Naive thymus-derived CD4-positive, alpha-beta T cell (primary cell): ENCODE data around the gene PTK6. TPM values are rescaled to one million over a fixed set of nuclear protein-coding genes. Genes with fewer than 3 reads are reported as not detected.
"Not testable (repeated sequence)": the region's sequence is repeated elsewhere in the genome, so short reads cannot be mapped to it uniquely, and the experiment has no call there.

ENCODE experiments used
- ATAC-seq: fragments of 150-1000 bp; cut with Tn5 transposase; 2 replicates; pipeline ENCODE4 v1.10.0; 2021; ENCODE audit warnings: mild to moderate bottlenecking, moderate library complexity
- CTCF ChIA-PET: fragments of 350-600 bp; sonication (Branson Sonifier 250); formaldehyde crosslinking; loops from one replicate; lab custom pipeline; 2021; ENCODE audit warnings: antibody characterized with exemption; lab: Charles Lee
- POLR2A ChIA-PET: fragments of 350-600 bp; sonication (Branson Sonifier 250); formaldehyde crosslinking; loops from one replicate; lab custom pipeline; 2021; ENCODE audit warnings: antibody characterized with exemption, inconsistent platforms; lab: Charles Lee
- DNase-seq, 9 donors: peaks; one replicate each; pipeline versions ENCODE4 v3.0.0 to v3.0.0-alpha.2; 2020 to 2022; ENCODE audit warnings: mixed read lengths in 1 of 9
- H3K27ac ChIP-seq: one replicate; pipeline ENCODE4 v1.7.0; 2013; ENCODE audit warnings: mild to moderate bottlenecking, low read depth, low read length, moderate library complexity
- H3K27me3 ChIP-seq, 2 donors: one replicate each; pipeline ENCODE4 v1.7.0; 2013; ENCODE audit warnings: low read length in 2 of 2, mild to moderate bottlenecking in 2 of 2, moderate library complexity in 2 of 2; ENCODE audit not compliant: control insufficient read depth in 2 of 2, insufficient read depth in 2 of 2
- H3K36me3 ChIP-seq, 3 experiments: 1 replicate in 2 of 3; 2 replicates in 1 of 3; pipeline ENCODE4 v1.7.0; 2013; ENCODE audit warnings: low read length in 3 of 3, mild to moderate bottlenecking in 3 of 3, moderate library complexity in 1 of 3; ENCODE audit not compliant: insufficient read depth in 3 of 3, control insufficient read depth in 2 of 3
- H3K4me1 ChIP-seq, 2 donors: one replicate each; pipeline ENCODE4 v1.7.0; 2013; ENCODE audit warnings: low read length in 2 of 2, mild to moderate bottlenecking in 2 of 2, moderate library complexity in 1 of 2; ENCODE audit not compliant: control insufficient read depth in 2 of 2, insufficient read depth in 2 of 2
- H3K4me3 ChIP-seq: 2 replicates; pipeline ENCODE4 v1.7.0; 2013; ENCODE audit warnings: mild to moderate bottlenecking, low read length
- H3K9me3 ChIP-seq, 3 experiments: 1 replicate in 2 of 3; 2 replicates in 1 of 3; pipeline ENCODE4 v1.7.0; 2013; ENCODE audit warnings: low read length in 3 of 3; ENCODE audit not compliant: control insufficient read depth in 2 of 3
- H3K27ac Mint-ChIP-seq, 9 donors: one replicate each; pipeline ENCODE4 v1.8.0; 2020 to 2022; ENCODE audit warnings: mixed read lengths in 9 of 9, mild to moderate bottlenecking in 8 of 9, moderate library complexity in 5 of 9, inconsistent platforms in 2 of 9
- H3K27me3 Mint-ChIP-seq, 5 donors: one replicate each; pipeline ENCODE4 v1.8.0; 2021 to 2022; ENCODE audit warnings: mixed read lengths in 5 of 5, mild to moderate bottlenecking in 1 of 5
- H3K36me3 Mint-ChIP-seq, 5 donors: one replicate each; pipeline ENCODE4 v1.8.0; 2020 to 2022; ENCODE audit warnings: mixed read lengths in 5 of 5, mild to moderate bottlenecking in 3 of 5, inconsistent platforms in 1 of 5
- H3K4me1 Mint-ChIP-seq, 7 donors: one replicate each; pipeline ENCODE4 v1.8.0; 2020 to 2022; ENCODE audit warnings: mixed read lengths in 7 of 7, mild to moderate bottlenecking in 3 of 7, inconsistent platforms in 1 of 7
- H3K4me3 Mint-ChIP-seq, 10 donors: one replicate each; pipeline ENCODE4 v1.8.0; 2020 to 2022; ENCODE audit warnings: mild to moderate bottlenecking in 10 of 10, mixed read lengths in 10 of 10, moderate library complexity in 6 of 10, inconsistent platforms in 2 of 10
- H3K9me3 Mint-ChIP-seq, 11 donors: one replicate each; pipeline ENCODE4 v1.8.0; 2020 to 2022; ENCODE audit warnings: mixed read lengths in 11 of 11, mild to moderate bottlenecking in 4 of 11, inconsistent platforms in 1 of 11, moderate library complexity in 1 of 11
- intact Hi-C, 2 donors: fragments of 100-400 bp; cut with micrococcal nuclease; formaldehyde crosslinking; loops; one replicate each; pipeline ENCODE4 v1.15.1; 2023
- polyA plus RNA-seq, 2 donors: library from polyadenylated mRNA; unstranded; fragments of 300-500 nt; fragmentation: Illumina TruSeq; gene quantifications; one replicate each; pipeline ENCODE4 v1.2.3, GENCODE V29; 2021
- total RNA-seq, 6 experiments: library from RNA in 5 of 6; stranded (reverse) in 5 of 6; gene quantifications; 1 replicate in 5 of 6; 2 replicates in 1 of 6; pipeline ENCODE4 v1.2.3 and lab custom pipeline; 2021 to 2026

The PTK6 gene
- total and polyA plus RNA-seq, 7 experiments from 2014 or later = 0.07 to 0.96 (median 0.40) TPM; not detected in 1

DNA sequence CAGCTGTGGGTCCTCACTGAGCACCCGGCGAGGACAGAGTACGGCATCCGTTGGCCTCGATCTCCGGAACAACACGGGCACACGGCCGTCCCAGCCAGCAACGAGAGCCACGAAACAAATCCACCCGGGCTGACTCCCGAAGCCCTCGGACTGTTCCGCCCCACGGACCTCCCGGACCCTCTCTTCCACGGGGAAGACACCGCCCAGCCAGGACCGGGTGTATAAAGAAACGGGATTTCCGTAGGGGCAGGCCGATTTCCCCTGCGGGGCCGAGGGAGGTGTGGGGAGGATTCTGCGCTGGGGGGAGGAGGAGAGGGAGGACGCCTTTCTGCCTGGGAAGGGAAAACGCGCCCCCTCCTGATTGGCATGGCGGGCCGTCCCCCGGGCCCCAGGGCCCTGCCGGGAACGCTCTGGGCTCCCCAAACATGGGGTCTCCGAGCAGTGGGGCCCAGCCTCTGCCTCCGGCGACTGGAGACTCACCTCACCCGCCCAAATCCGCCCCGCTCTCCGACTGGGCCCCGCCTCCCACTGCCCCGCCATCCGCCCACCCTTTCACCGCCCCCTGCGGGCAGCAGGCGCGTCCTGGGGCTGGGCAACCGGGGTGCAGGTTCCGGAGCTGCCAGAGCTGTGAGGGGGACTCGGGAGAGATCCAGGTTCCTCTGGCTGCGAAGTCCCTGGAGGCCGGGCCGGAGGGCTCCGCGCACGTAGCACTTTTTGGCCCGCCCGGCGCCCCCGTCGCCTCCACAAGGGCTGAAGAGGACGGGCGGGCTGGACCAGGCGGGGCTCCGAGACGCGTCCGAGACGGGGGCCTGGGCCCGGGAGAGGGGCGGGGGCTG is 17.3 kb downstream of the PTK6 start:
- intact Hi-C loops = loop anchor here (1.0 to 5.0 kb wide), 12 partner anchors 17 to 723 kb away; partner anchors contain the start of genes GMEB2 (in 1 of the 2), MRGBP (in 1 of the 2), PTK6 (in 1 of the 2) and RGS19 (in 1 of the 2)
- POLR2A ChIA-PET = interaction anchor here (1.2 to 5.5 kb wide), 11 partner anchors 10 to 460 kb away, joined by 3 to 89 read pairs (median 9); partner anchors contain the start of genes ARFRP1, GMEB2, PTK6 and SAMD10
- H3K36me3 Mint-ChIP-seq = peaks cover 0 to 25% (median 9%) of the 10 kb centered on the region in 5 donors
- Histone ChIP-seq H3K27me3 (no peaks in the 10 kb centered on the region), H3K27ac (peak overlapping the region; percentile 88), H3K36me3 (peaks cover 0 to 18% (median 8%) of the 10 kb centered on the region in 3 experiments), H3K4me3 (peak overlapping the region; percentile 64), H3K9me3 (peaks cover 0 to 9% (median 0%) of the 10 kb centered on the region in 3 experiments), H3K4me1 (peaks cover 11 to 14% of the 10 kb centered on the region in 2 donors)
- peaks cover 0 to 13% (median 0%) of the 10 kb centered on the region in 5 donors for H3K27me3 Mint-ChIP-seq
- CTCF ChIA-PET = interaction anchor here (1.2 kb wide), 1 partner anchor 24 kb away, joined by 3 read pairs; no protein-coding TSS in a partner anchor
- peak in 4 of 9 donors; percentile 7 to 79 (median 58) for DNase-seq
- peak overlapping the region in 5 of 9 donors; percentile 47 to 75 (median 59) for H3K27ac Mint-ChIP-seq
- peak overlapping the region; percentile 65 to 89 (median 79) for H3K4me3 Mint-ChIP-seq
- H3K9me3 Mint-ChIP-seq = peaks cover 0 to 10% (median 3%) of the 10 kb centered on the region in 11 donors
- peak; percentile 52 for ATAC-seq
- peaks cover 4 to 22% (median 9%) of the 10 kb centered on the region in 7 donors for H3K4me1 Mint-ChIP-seq

DNA sequence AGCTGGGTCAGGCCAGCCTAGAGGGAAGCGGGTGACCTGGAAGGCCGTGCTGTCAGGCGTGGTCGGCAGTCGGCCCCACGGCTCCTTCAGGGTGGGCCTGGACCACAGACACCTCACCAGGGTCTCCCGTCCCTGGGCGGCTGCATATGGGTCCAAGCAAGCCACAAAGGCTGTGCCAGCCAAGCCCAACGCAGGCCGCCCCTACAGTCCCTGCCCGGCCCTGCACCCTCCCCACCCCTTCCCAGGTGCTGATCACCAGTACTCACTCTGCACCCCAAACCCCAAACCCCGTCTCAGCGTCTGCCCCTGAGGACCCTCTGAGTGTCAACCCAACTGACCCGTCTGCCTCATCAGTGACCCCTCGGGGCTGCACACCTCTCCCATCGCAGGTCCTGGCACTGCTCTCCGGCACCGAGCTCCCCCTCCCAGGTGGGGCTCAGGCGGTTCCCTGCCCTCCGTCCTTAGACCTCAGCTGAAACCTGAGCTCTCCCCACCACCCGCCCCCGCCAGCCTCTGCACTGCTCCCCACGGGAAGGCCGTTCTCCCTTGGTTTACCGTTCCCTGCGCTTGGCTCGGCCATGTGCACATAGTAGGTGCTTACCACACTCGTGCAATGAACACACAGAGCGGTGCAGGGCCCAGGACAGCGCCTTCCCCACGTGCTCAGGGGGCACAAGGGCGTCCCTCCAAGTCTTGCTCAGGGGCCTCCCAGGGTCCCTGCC is 18.1 kb downstream of the PTK6 start:
- Histone ChIP-seq H3K9me3 (peaks cover 0 to 9% (median 0%) of the 10 kb centered on the region in 3 experiments), H3K36me3 (peaks cover 0 to 18% (median 8%) of the 10 kb centered on the region in 3 experiments), H3K4me1 (peaks cover 11 to 14% of the 10 kb centered on the region in 2 donors), H3K27ac (no peak overlapping the region), H3K4me3 (peak overlapping the region; percentile 64), H3K27me3 (no peaks in the 10 kb centered on the region)
- peaks cover 0 to 15% (median 4%) of the 10 kb centered on the region in 11 donors for H3K9me3 Mint-ChIP-seq
- ChIA-PET POLR2A (interaction anchor here (5.3 kb wide), 1 partner anchor 11 kb away, joined by 32 read pairs; no protein-coding TSS in a partner anchor), CTCF (interaction anchor here (1.0 to 1.2 kb wide), 2 partner anchors 23 kb away, joined by 3 read pairs; no protein-coding TSS in a partner anchor)
- peaks cover 0 to 24% (median 7%) of the 10 kb centered on the region in 5 donors for H3K36me3 Mint-ChIP-seq
- H3K4me3 Mint-ChIP-seq = peak overlapping the region; percentile 65 to 89 (median 79)
- H3K27me3 Mint-ChIP-seq = peaks cover 0 to 17% (median 0%) of the 10 kb centered on the region in 5 donors
- H3K4me1 Mint-ChIP-seq = peaks cover 4 to 27% (median 9%) of the 10 kb centered on the region in 7 donors
- ATAC-seq (no peak), DNase-seq (peak in 1 of 9 donors; percentile 9)
- intact Hi-C loops = no loop called here
- peak overlapping the region in 5 of 9 donors; percentile 47 to 80 (median 59) for H3K27ac Mint-ChIP-seq

GRCh38 chr20:63518351-63518861 is 18.8 kb downstream of the PTK6 start:
- Histone ChIP-seq H3K4me1 (peaks cover 11 to 14% of the 10 kb centered on the region in 2 donors), H3K27me3 (no peaks in the 10 kb centered on the region), H3K4me3 (no peak overlapping the region), H3K27ac (no peak overlapping the region), H3K9me3 (peaks cover 0 to 4% (median 0%) of the 10 kb centered on the region in 3 experiments), H3K36me3 (peaks cover 0 to 14% (median 8%) of the 10 kb centered on the region in 3 experiments)
- Mint-ChIP-seq H3K36me3 (peaks cover 0 to 18% (median 4%) of the 10 kb centered on the region in 5 donors), H3K27me3 (peaks cover 0 to 23% (median 1%) of the 10 kb centered on the region in 5 donors), H3K9me3 (peaks cover 0 to 13% (median 5%) of the 10 kb centered on the region in 11 donors), H3K4me1 (peaks cover 4 to 21% (median 9%) of the 10 kb centered on the region in 7 donors), H3K4me3 (peak overlapping the region in 7 of 10 donors; percentile 29 to 89 (median 65)), H3K27ac (peak overlapping the region in 2 of 9 donors; percentile 13 to 66)
- CTCF ChIA-PET = interaction anchor here (1.0 to 1.4 kb wide), 2 partner anchors 20 to 22 kb away, joined by 3 to 4 read pairs; no protein-coding TSS in a partner anchor
- DNase-seq = no peak
- POLR2A ChIA-PET = interaction anchor here (1.2 to 5.3 kb wide), 2 partner anchors 9 to 11 kb away, joined by 3 to 32 read pairs; no protein-coding TSS in a partner anchor
- no peak for ATAC-seq
- intact Hi-C loops = no loop called here

DNA sequence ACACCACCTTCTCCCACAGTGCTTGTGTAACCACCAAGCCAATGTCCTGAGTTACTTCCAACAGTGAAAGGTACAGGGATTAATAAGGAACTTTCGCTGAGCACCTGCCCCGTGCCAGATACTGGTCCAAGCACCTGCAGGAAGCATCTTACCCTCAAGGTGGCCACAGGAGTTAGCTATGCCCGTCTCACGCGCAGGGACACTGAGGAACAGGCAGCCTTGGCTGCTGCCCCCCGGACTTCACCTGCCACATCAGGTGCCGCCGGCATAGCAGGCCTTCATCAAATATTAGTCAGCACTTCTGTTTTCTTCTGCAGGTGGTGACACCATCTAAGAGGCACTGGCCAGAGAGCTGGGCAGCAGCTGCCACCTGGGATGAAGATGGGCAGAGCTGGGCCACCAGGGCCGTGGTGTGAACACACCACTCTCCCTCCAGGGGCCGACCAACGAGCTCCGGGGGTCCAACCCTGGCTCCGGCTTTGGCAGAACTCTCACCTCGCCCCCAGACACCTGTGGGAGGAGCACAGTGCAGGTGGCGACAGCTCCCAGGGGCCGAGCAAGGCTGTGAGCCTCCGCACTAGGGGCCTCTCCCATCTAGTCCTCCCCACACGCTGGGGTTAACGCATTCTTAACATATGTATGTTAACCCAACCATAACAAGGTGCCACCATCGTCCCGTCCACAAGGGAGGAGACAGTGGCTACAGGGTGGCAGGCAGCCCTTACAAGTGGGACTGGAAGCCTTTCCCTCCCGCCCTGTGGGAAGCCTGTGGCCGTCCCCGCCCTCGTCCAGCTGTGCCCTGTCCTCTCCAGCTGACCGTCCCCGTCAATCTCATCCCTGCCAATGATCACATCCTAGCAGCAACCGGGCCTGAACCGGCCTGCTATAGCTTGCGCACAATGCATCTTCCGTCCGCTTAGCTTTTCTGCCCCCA is 19.5 kb downstream of the PTK6 start:
- no peak for ATAC-seq
- H3K27me3 Mint-ChIP-seq = peaks cover 0 to 31% (median 4%) of the 10 kb centered on the region in 5 donors
- H3K27ac Mint-ChIP-seq = peak overlapping the region in 3 of 9 donors; percentile 13 to 66 (median 22)
- intact Hi-C loops = no loop called here
- Histone ChIP-seq H3K27ac (no peak overlapping the region), H3K36me3 (peaks cover 0 to 8% (median 8%) of the 10 kb centered on the region in 3 experiments), H3K4me1 (peaks cover 11 to 13% of the 10 kb centered on the region in 2 donors), H3K9me3 (no peaks in the 10 kb centered on the region), H3K27me3 (no peaks in the 10 kb centered on the region), H3K4me3 (no peak overlapping the region)
- H3K4me3 Mint-ChIP-seq = peak overlapping the region in 6 of 10 donors; percentile 22 to 88 (median 57)
- peaks cover 0 to 20% (median 5%) of the 10 kb centered on the region in 11 donors for H3K9me3 Mint-ChIP-seq
- CTCF ChIA-PET = interaction anchor here (1.0 to 1.4 kb wide), 2 partner anchors 20 to 21 kb away, joined by 3 to 4 read pairs; no protein-coding TSS in a partner anchor
- H3K4me1 Mint-ChIP-seq = peaks cover 2 to 19% (median 6%) of the 10 kb centered on the region in 7 donors
- DNase-seq = no peak
- POLR2A ChIA-PET = interaction anchor here (0.5 to 5.3 kb wide), 3 partner anchors 8 to 385 kb away, joined by 3 to 32 read pairs (median 3); no protein-coding TSS in a partner anchor
- H3K36me3 Mint-ChIP-seq = peaks cover 0 to 12% (median 2%) of the 10 kb centered on the region in 5 donors

DNA sequence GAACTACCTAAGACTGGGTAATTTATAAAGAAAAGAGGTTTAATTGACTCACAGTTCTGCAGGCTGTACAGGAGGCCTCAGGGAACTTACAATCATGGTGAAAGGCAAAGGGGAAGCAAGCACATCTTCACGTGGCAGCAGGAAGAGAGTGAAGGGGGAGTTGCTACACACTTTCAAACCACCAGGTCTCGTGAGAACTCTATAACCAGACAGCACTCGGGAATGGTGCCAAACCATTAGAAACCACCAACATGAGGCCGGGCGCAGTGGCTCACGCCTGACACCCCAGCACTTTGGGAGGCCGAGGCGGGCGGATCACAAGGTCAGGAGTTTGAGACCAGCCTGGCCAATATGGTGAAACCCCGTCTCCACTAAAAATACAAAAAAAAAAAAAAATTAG is 22.7 kb downstream of the PTK6 start:
- POLR2A ChIA-PET, H3K27me3 ChIP-seq, DNase-seq, H3K4me3 Mint-ChIP-seq, H3K27ac Mint-ChIP-seq, H3K27ac ChIP-seq, ATAC-seq, H3K36me3 ChIP-seq, H3K9me3 ChIP-seq, CTCF ChIA-PET, H3K4me1 ChIP-seq, H3K4me3 ChIP-seq, H3K36me3 Mint-ChIP-seq, intact Hi-C loops: not testable (repeated sequence)
- Mint-ChIP-seq H3K9me3 (peaks cover 0 to 20% (median 5%) of the 10 kb centered on the region in 11 donors), H3K4me1 (peaks cover 0 to 10% (median 2%) of the 10 kb centered on the region in 7 donors), H3K27me3 (peaks cover 9 to 48% (median 13%) of the 10 kb centered on the region in 5 donors)
